OCI-LY1 (cell line): ENCODE results near the gene ZSCAN21.
A peak's percentile ranks its signal among the peaks of the same experiment; 100 is the strongest.

Source experiments
- H2AFZ ChIP-seq: fragments of 200-600 bp; sonication (generic), shearing (Covaris generic); 2 replicates; pipeline ENCODE4 v1.6.0; 2014; ENCODE audit warnings: antibody characterized with exemption, mild to moderate bottlenecking, low read length
- H3F3A ChIP-seq: fragments of 200-600 bp; sonication (generic), shearing (Covaris generic); 2 replicates; pipeline ENCODE4 v1.6.0; 2014; ENCODE audit warnings: mild to moderate bottlenecking, antibody characterized with exemption, low read length, moderate library complexity; ENCODE audit not compliant: insufficient read depth
- H3K27ac ChIP-seq: fragments of 200-600 bp; sonication (generic); 2 replicates; pipeline ENCODE4 v1.5.1; 2014; ENCODE audit warnings: low read length, mixed run types, mild to moderate bottlenecking, low read depth; ENCODE audit not compliant: poor library complexity, severe bottlenecking
- H3K27me3 ChIP-seq: fragments of 200-600 bp; sonication (generic); 2 replicates; pipeline ENCODE4 v1.6.0; 2014; ENCODE audit warnings: antibody characterized with exemption, mild to moderate bottlenecking, low read length, moderate library complexity; ENCODE audit not compliant: insufficient read depth
- H3K36me3 ChIP-seq: fragments of 200-600 bp; sonication (generic); 2 replicates; pipeline ENCODE4 v1.6.1; 2014; ENCODE audit warnings: mild to moderate bottlenecking, antibody characterized with exemption, low read length, moderate library complexity, mixed read lengths; ENCODE audit not compliant: insufficient read depth
- H3K4me1 ChIP-seq: fragments of 200-600 bp; sonication (generic); 2 replicates; pipeline ENCODE4 v1.5.1; 2014; ENCODE audit warnings: mild to moderate bottlenecking, low read length, moderate library complexity; ENCODE audit not compliant: insufficient read depth, severe bottlenecking
- H3K4me2 ChIP-seq: fragments of 200-600 bp; sonication (generic), shearing (Covaris generic); 2 replicates; pipeline ENCODE4 v1.6.1; 2014; ENCODE audit warnings: low read length
- H3K4me3 ChIP-seq: fragments of 200-600 bp; sonication (generic); 2 replicates; pipeline ENCODE4 v1.5.1; 2014; ENCODE audit warnings: low read length, low read depth, mild to moderate bottlenecking, mixed read lengths; ENCODE audit not compliant: poor library complexity, severe bottlenecking
- H3K79me2 ChIP-seq: fragments of 200-600 bp; shearing (Covaris generic); 2 replicates; pipeline ENCODE4 v1.6.1; 2016; ENCODE audit warnings: mixed run types, low read length, mixed read lengths; ENCODE audit not compliant: insufficient read depth
- H3K9ac ChIP-seq: fragments of 200-600 bp; sonication (generic), shearing (Covaris generic); 2 replicates; pipeline ENCODE4 v1.6.1; 2014; ENCODE audit warnings: mild to moderate bottlenecking, low read length, mixed read lengths
- H3K9me2 ChIP-seq: fragments of 200-600 bp; sonication (generic), shearing (Covaris generic); 2 replicates; pipeline ENCODE4 v1.6.1; 2014; ENCODE audit warnings: low read depth, mild to moderate bottlenecking, low read length, mixed read lengths
- H3K9me3 ChIP-seq: fragments of 200-600 bp; shearing (Covaris generic); 2 replicates; pipeline ENCODE4 v1.6.1; 2014; ENCODE audit warnings: low read length, mixed read lengths
- H4K20me1 ChIP-seq: fragments of 200-600 bp; sonication (generic), shearing (Covaris generic); 2 replicates; pipeline ENCODE4 v1.6.0; 2016; ENCODE audit warnings: mild to moderate bottlenecking, low read length; ENCODE audit not compliant: insufficient read depth
- EZH2 ChIP-seq: fragments of 200-600 bp; sonication (generic), shearing (Covaris generic); IDR thresholded peaks from 2 replicates; pipeline ENCODE4 v1.8.0; 2017; ENCODE audit warnings: borderline replicate concordance, mixed run types, mild to moderate bottlenecking, antibody characterized with exemption, low read length, moderate library complexity, mixed read lengths
- TF ChIP-seq, protein P1 (sequence below): fragments of 200-600 bp; sonication (generic), shearing (Covaris generic); IDR thresholded peaks from 2 replicates; pipeline ENCODE4 v1.5.1; 2017; ENCODE audit warnings: mild to moderate bottlenecking, antibody characterized with exemption, low read length, moderate library complexity, mixed read lengths

Gene ZSCAN21

DNA sequence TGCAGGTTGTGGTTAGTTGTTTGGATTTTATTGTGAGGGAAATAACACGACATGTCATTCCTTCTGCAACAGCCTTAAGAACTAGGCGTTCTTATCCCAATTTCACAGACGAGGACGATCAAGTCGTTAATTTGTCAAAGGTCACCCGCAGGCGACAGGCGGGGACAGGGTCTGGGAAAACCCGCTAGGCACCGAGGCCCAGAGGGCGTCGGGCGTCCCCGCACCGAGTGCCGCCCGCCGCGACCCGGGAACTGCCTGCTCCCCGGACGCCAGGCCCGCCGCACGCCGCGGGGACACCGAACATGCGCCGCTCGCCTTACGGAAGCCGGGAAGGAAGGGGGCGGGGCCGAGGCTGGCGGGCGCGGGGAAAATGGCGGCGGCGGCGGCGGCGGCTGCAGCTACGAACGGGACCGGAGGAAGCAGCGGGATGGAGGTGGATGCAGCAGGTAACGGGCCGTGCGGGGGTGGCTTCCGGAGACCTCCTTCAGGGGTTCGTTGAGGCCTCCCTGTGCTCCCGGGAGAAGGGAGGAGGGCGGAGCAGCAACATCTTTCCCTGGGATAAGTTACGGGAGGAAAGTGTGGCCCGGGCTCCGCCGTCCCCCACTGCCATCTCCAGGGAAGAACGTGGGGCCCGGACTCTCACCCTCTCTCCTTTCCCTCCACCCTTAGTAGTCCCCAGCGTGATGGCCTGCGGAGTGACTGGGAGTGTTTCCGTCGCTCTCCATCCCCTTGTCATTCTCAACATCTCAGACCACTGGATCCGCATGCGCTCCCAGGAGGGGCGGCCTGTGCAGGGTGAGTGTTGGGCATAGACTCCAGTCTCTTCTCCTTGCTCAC is 39.3 kb downstream of the ZSCAN21 start, which contains the start of gene COPS6:
COPS6 (plus strand) TSS at position 349 of the 837 bp plus-strand sequence; CDS start at position 371, 22 bp downstream.
- no peaks in the 10 kb centered on the region for H3K79me2 ChIP-seq
- peaks cover 22% of the 10 kb centered on the region for H3K4me1 ChIP-seq
- peak within 1 kb of the TSS; percentile 76 for H3K4me3 ChIP-seq
- peaks cover 22% of the 10 kb centered on the region for H3F3A ChIP-seq
- H3K27ac ChIP-seq, result peak within 1 kb of the TSS; percentile 65
- no peaks in the 10 kb centered on the region for H3K9me2 ChIP-seq
- H2AFZ ChIP-seq, result peak within 1 kb of the TSS; percentile 36; the same call in 1 of the 2 replicates
- H4K20me1 ChIP-seq, result no peaks in the 10 kb centered on the region
- peak within 1 kb of the TSS; percentile 88 for H3K9ac ChIP-seq
- peak within 1 kb of the TSS; percentile 92 for H3K4me2 ChIP-seq
- peaks cover 37% of the 10 kb centered on the region for H3K36me3 ChIP-seq
- no peaks in the 10 kb centered on the region for H3K9me3 ChIP-seq
- H3K27me3 ChIP-seq, result no peaks in the 10 kb centered on the region
- TF ChIP-seq EZH2, result no peak
- TF ChIP-seq, protein P1, sequence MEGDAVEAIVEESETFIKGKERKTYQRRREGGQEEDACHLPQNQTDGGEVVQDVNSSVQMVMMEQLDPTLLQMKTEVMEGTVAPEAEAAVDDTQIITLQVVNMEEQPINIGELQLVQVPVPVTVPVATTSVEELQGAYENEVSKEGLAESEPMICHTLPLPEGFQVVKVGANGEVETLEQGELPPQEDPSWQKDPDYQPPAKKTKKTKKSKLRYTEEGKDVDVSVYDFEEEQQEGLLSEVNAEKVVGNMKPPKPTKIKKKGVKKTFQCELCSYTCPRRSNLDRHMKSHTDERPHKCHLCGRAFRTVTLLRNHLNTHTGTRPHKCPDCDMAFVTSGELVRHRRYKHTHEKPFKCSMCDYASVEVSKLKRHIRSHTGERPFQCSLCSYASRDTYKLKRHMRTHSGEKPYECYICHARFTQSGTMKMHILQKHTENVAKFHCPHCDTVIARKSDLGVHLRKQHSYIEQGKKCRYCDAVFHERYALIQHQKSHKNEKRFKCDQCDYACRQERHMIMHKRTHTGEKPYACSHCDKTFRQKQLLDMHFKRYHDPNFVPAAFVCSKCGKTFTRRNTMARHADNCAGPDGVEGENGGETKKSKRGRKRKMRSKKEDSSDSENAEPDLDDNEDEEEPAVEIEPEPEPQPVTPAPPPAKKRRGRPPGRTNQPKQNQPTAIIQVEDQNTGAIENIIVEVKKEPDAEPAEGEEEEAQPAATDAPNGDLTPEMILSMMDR, result no peak

DNA sequence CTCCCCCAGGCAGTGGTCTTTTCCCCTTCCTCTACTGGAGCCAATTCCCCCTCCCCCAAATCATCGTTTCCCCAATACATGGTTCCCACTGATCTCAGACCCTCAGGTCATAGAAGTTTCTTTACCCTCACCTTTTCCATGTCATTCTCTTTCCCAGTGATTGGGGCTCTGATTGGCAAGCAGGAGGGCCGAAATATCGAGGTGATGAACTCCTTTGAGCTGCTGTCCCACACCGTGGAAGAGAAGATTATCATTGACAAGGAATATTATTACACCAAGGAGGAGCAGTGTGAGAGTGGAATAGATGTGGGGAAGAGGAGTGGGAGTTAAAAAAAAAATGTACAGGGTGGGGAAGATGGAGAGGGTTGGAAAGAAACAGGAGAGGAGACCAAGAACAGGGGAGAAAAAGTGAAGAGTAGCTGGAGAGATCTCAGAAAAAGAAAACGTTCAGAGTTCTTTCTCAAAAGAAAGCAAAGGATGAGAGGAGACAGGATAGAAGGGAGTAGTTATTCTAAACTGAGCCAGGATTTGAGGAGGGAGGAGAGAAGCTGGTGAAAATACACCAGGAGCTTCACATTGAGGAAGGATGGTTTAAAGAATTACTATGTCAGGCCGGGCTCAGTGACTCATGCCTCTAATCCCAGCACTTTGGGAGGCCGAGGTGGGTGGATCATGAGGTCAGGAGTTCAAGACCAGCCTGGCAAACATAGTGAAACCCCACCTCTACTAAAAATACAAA is 40.1 kb downstream of the ZSCAN21 start:
- no peaks in the 10 kb centered on the region for H3K79me2 ChIP-seq
- H3K9me3 ChIP-seq, result no peaks in the 10 kb centered on the region
- no peak overlapping the region for H2AFZ ChIP-seq
- peak overlapping the region; percentile 92 for H3K4me2 ChIP-seq
- H3K4me3 ChIP-seq, result peak overlapping the region; percentile 76
- peaks cover 22% of the 10 kb centered on the region for H3K4me1 ChIP-seq
- TF ChIP-seq, protein P1, result no peak
- no peak for TF ChIP-seq EZH2
- peak overlapping the region; percentile 65 for H3K27ac ChIP-seq
- H4K20me1 ChIP-seq, result no peaks in the 10 kb centered on the region
- H3K27me3 ChIP-seq, result no peaks in the 10 kb centered on the region
- peak overlapping the region; percentile 88 for H3K9ac ChIP-seq
- H3K36me3 ChIP-seq, result peaks cover 45% of the 10 kb centered on the region
- H3K9me2 ChIP-seq, result no peaks in the 10 kb centered on the region
- peaks cover 26% of the 10 kb centered on the region for H3F3A ChIP-seq

DNA sequence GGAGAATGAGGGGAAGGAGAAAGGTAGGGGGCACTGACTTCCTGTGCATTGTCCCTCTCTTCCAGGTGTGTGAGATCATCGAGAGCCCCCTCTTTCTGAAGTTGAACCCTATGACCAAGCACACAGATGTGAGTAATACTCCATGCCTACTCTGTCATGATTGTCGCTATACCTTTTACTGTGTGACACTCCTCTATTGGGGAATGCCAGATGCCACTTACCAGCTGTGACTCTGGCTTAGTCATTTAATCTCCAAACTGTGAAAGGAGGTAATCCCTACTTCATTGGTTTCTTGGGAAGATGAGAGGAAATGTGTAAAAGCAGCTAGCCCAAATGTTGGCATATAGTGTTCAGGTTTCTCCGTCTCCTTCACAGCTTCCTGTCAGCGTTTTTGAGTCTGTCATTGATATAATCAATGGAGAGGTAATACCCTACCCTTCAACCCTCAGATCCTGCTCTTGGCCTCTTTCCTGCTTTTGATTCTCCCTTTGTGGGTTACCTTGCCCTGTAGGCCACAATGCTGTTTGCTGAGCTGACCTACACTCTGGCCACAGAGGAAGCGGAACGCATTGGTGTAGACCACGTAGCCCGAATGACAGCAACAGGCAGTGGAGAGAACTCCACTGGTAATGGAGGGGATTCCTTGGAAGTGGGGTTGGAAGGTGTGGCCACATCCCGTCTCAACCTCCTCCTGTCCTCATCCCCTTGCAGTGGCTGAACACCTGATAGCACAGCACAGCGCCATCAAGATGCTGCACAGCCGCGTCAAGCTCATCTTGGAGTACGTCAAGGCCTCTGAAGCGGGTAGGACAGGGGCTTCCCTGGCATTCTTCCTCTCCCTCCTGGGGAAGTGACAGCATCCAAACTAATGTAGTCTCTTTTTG is 41.2 kb downstream of the ZSCAN21 start:
- no peak overlapping the region for H2AFZ ChIP-seq
- TF ChIP-seq, protein P1, result no peak
- no peak for TF ChIP-seq EZH2
- peaks cover 28% of the 10 kb centered on the region for H3F3A ChIP-seq
- no peak overlapping the region for H3K4me3 ChIP-seq
- peak overlapping the region; percentile 0; the same call in 1 of the 2 replicates for H3K4me2 ChIP-seq
- H3K9ac ChIP-seq, result no peak overlapping the region
- no peaks in the 10 kb centered on the region for H3K9me3 ChIP-seq
- H4K20me1 ChIP-seq, result no peaks in the 10 kb centered on the region
- peaks cover 22% of the 10 kb centered on the region for H3K4me1 ChIP-seq
- no peaks in the 10 kb centered on the region for H3K27me3 ChIP-seq
- no peaks in the 10 kb centered on the region for H3K9me2 ChIP-seq
- H3K27ac ChIP-seq, result peak overlapping the region; percentile 40
- peaks cover 56% of the 10 kb centered on the region for H3K36me3 ChIP-seq
- no peaks in the 10 kb centered on the region for H3K79me2 ChIP-seq
